Kidney (tissue), 14 donors: ENCODE data around the gene TGFBR3. TPM values are rescaled to one million over a fixed set of nuclear protein-coding genes. Genes with fewer than 3 reads are reported as not detected.

Source experiments
- DNase-seq, 5 donors: peaks; one replicate each; pipeline ENCODE4 v3.0.0-alpha.2; 2013 to 2020
- FAIRE-seq: peaks from 2 replicates; lab custom pipeline; 2012; peaks lifted over from hg19 to GRCh38; lab: Jason Lieb, UNC
- H3K27ac ChIP-seq, 2 donors: one replicate each; pipeline ENCODE4 v1.7.0; 2013; ENCODE audit warnings: low read depth in 2 of 2, low read length in 2 of 2, inconsistent platforms in 1 of 2
- H3K27me3 ChIP-seq: one replicate; pipeline ENCODE4 v1.7.1; 2013; ENCODE audit warnings: low read length, inconsistent platforms; ENCODE audit not compliant: control insufficient read depth, insufficient read depth
- H3K36me3 ChIP-seq, 3 donors: one replicate each; pipeline versions ENCODE4 v1.7.0 to v1.7.1; 2013; ENCODE audit warnings: low read length in 3 of 3, control low read depth in 1 of 3, inconsistent platforms in 1 of 3; ENCODE audit not compliant: insufficient read depth in 3 of 3, control insufficient read depth in 2 of 3
- H3K4me1 ChIP-seq, 3 donors: one replicate each; pipeline versions ENCODE4 v1.7.0 to v1.7.1; 2013; ENCODE audit warnings: low read length in 3 of 3, inconsistent platforms in 1 of 3, low read depth in 1 of 3; ENCODE audit not compliant: control insufficient read depth in 2 of 3, insufficient read depth in 2 of 3
- H3K4me3 ChIP-seq, 3 donors: one replicate each; pipeline versions ENCODE4 v1.7.0 to v1.8.1; 2013; ENCODE audit warnings: low read length in 3 of 3, control low read depth in 1 of 3, inconsistent platforms in 1 of 3
- H3K9ac ChIP-seq, 3 donors: one replicate each; pipeline versions ENCODE4 v1.7.0 to v1.7.1; 2013; ENCODE audit warnings: low read length in 3 of 3, control low read depth in 1 of 3, inconsistent platforms in 1 of 3
- H3K9me3 ChIP-seq, 3 donors: one replicate each; pipeline versions ENCODE4 v1.7.0 to v1.7.1; 2013; ENCODE audit warnings: low read length in 3 of 3, control low read depth in 1 of 3, inconsistent platforms in 1 of 3; ENCODE audit not compliant: control insufficient read depth in 2 of 3, insufficient read depth in 1 of 3
- intact Hi-C: fragments of 100-400 bp; cut with DNase I; formaldehyde crosslinking; loops from one replicate; pipeline ENCODE4 v1.11.1; 2022
- polyA plus RNA-seq: library from polyadenylated mRNA; stranded (reverse); fragments of 350-450 nt; fragmentation: Illumina TruSeq; extraction: RNeasy Lipid Tissue Mini Kit (QIAGEN cat#74804); gene quantifications from one replicate; pipeline ENCODE4 v1.2.3, GENCODE V29; 2014; ENCODE audit warnings: low read depth, low replicate concordance; ENCODE audit not compliant: insufficient read depth
- total RNA-seq: library from RNA; stranded (reverse); fragmentation: NEBNext Ultra II Directional; extraction: Animal tissue kit (Norgen Biotek cat#: 25700); gene quantifications from one replicate; pipeline ENCODE4 v1.2.1, GENCODE V29; 2021
- TF ChIP-seq, protein P1 (sequence below): IDR thresholded peaks from 3 replicates; pipeline ENCODE4 v1.5.1; 2012; ENCODE audit warnings: mild to moderate bottlenecking, moderate library complexity, borderline replicate concordance; ENCODE audit not compliant: insufficient read depth; ENCODE audit errors: extremely low read depth
- donor health status: control.
- donor health status: control.
- donor health status: control.
- donor health status: control.
- donor health status: control.
- donor health status: DM: yes; HTN: yes; CAD: no.
- donor health status: Normal renal cell carcinoma (clear cell type).

Gene TGFBR3
- total and polyA plus RNA-seq, 2 donors from 2014 or later, result 15.8 to 57.9 TPM

DNA sequence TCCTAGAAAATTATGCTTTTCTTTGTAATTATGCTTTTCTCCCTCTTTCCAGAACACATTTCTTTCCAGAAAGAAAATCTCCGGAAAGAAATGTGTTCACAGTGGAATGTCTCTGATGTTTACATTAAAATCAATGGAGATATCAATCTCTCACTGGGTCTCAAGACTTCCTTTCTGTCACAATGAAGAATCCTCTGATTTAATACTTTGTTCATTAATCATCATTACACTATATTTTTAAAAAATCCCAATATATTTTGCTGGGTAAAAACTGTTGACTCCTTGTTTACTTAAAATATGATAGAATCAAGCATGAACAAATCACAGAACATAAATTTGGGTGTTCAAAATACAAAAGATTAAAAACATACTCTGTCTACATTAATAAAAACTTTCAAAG is 26.3 kb upstream of the TGFBR3 start:
- no peaks in the 10 kb centered on the region for H3K9me3 ChIP-seq
- intact Hi-C loops, result no loop called here
- no peak for FAIRE-seq
- DNase-seq, result no peak
- H3K27ac ChIP-seq, result no peak overlapping the region
- no peak overlapping the region for H3K9ac ChIP-seq
- H3K4me3 ChIP-seq, result no peak overlapping the region
- H3K27me3 ChIP-seq, result no peaks in the 10 kb centered on the region
- H3K36me3 ChIP-seq, result no peaks in the 10 kb centered on the region
- no peaks in the 10 kb centered on the region for H3K4me1 ChIP-seq
- TF ChIP-seq, protein P1, sequence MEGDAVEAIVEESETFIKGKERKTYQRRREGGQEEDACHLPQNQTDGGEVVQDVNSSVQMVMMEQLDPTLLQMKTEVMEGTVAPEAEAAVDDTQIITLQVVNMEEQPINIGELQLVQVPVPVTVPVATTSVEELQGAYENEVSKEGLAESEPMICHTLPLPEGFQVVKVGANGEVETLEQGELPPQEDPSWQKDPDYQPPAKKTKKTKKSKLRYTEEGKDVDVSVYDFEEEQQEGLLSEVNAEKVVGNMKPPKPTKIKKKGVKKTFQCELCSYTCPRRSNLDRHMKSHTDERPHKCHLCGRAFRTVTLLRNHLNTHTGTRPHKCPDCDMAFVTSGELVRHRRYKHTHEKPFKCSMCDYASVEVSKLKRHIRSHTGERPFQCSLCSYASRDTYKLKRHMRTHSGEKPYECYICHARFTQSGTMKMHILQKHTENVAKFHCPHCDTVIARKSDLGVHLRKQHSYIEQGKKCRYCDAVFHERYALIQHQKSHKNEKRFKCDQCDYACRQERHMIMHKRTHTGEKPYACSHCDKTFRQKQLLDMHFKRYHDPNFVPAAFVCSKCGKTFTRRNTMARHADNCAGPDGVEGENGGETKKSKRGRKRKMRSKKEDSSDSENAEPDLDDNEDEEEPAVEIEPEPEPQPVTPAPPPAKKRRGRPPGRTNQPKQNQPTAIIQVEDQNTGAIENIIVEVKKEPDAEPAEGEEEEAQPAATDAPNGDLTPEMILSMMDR, result no peak

DNA sequence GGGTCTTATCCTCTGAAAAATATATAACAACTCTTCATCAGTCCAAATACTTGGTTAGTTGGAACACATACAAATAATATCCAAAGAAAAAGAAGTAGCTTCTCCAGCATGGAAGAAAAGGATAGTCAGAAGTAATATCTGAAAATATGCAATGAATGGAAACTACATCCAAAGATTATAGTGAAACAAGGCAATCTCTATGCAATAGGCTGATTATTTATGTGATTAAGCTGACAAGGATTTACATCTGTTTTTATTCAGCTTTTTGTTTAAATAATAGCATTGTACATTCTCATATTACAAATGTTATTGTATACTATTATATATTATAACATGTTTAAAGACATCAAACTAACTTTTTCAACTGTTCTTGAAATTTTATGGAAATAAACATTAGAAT is 15.3 kb upstream of the TGFBR3 start:
- Histone ChIP-seq H3K4me3 (no peak overlapping the region), H3K36me3 (no peaks in the 10 kb centered on the region), H3K4me1 (no peaks in the 10 kb centered on the region), H3K27me3 (no peaks in the 10 kb centered on the region), H3K27ac (no peak overlapping the region), H3K9me3 (no peaks in the 10 kb centered on the region), H3K9ac (no peak overlapping the region)
- FAIRE-seq (no peak), DNase-seq (no peak)
- TF ChIP-seq, protein P1, result no peak
- intact Hi-C loops, result no loop called here

DNA sequence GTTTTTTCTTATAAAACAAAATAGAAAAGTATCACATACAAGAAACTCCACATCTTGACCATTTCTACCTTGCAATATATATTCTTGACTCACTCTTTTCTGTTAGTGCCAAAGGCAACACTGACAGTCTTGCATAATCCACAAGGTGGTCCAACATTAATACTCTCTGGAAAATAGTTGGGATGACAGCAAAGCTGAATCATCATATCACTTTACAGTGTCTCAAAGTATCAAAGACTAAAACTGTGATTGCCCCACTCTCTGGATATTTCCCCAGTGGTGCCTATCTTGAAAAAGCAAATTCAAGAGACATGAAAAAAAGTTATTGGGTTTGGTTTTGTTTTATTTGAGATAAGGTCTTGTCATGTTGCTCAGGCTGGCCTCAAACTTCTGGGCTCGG is 14.6 kb upstream of the TGFBR3 start:
- H3K27me3 ChIP-seq, result no peaks in the 10 kb centered on the region
- H3K27ac ChIP-seq, result no peak overlapping the region
- H3K9me3 ChIP-seq, result no peaks in the 10 kb centered on the region
- intact Hi-C loops, result no loop called here
- TF ChIP-seq, protein P1, result no peak
- DNase-seq (no peak), FAIRE-seq (no peak)
- no peaks in the 10 kb centered on the region for H3K36me3 ChIP-seq
- H3K9ac ChIP-seq, result no peak overlapping the region
- H3K4me1 ChIP-seq, result no peaks in the 10 kb centered on the region
- no peak overlapping the region for H3K4me3 ChIP-seq

DNA sequence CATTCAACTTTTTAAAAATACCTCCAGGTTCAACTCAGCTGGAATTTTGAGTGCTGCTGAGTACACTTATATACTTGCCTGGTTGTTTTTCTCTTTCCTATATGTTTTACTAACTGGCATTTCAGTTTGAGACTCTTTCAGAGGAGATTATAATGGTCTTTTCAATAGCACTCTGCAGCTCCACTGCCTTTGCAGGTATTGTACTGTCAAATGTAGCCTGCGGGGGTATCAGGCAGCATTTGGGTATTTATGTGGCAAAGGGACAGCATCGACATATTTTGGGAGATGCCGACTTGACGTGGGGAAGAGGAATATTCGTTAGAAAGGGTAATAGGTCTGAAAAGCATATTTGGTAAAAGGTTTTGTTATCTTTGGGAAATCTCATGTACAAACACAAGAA is 11.1 kb upstream of the TGFBR3 start:
- DNase-seq (no peak), FAIRE-seq (no peak)
- no peaks in the 10 kb centered on the region for H3K4me1 ChIP-seq
- H3K36me3 ChIP-seq, result no peaks in the 10 kb centered on the region
- TF ChIP-seq, protein P1, result no peak
- H3K9ac ChIP-seq, result no peak overlapping the region
- intact Hi-C loops, result no loop called here
- no peak overlapping the region for H3K27ac ChIP-seq
- no peaks in the 10 kb centered on the region for H3K27me3 ChIP-seq
- no peak overlapping the region for H3K4me3 ChIP-seq
- H3K9me3 ChIP-seq, result no peaks in the 10 kb centered on the region
